Skeletal muscle tissue (tissue), 4 donors: ENCODE measurements around the gene MAFB. TPM values are rescaled to one million over a fixed set of nuclear protein-coding genes. Genes with fewer than 3 reads are reported as not detected.

Experiments used
- H3K27ac ChIP-seq: one replicate; pipeline ENCODE4 v1.7.0; 2013; ENCODE audit warnings: mild to moderate bottlenecking, low read depth, low read length, inconsistent platforms
- H3K27me3 ChIP-seq, 3 donors: one replicate each; pipeline ENCODE4 v1.7.0; 2013; ENCODE audit warnings: low read length in 3 of 3; ENCODE audit not compliant: control insufficient read depth in 3 of 3, insufficient read depth in 3 of 3
- H3K36me3 ChIP-seq, 3 donors: one replicate each; pipeline ENCODE4 v1.7.0; 2013; ENCODE audit warnings: low read length in 3 of 3; ENCODE audit not compliant: control insufficient read depth in 3 of 3, insufficient read depth in 3 of 3
- H3K4me1 ChIP-seq, 3 donors: one replicate each; pipeline ENCODE4 v1.7.0; 2013; ENCODE audit warnings: low read length in 3 of 3, mild to moderate bottlenecking in 3 of 3; ENCODE audit not compliant: control insufficient read depth in 3 of 3, insufficient read depth in 3 of 3
- H3K4me3 ChIP-seq, 3 donors: one replicate each; pipeline ENCODE4 v1.7.0; 2013; ENCODE audit warnings: low read length in 3 of 3
- H3K9ac ChIP-seq, 3 donors: one replicate each; pipeline ENCODE4 v1.7.0; 2013; ENCODE audit warnings: low read length in 3 of 3, mild to moderate bottlenecking in 3 of 3, moderate library complexity in 2 of 3, low read depth in 1 of 3
- H3K9me3 ChIP-seq, 3 donors: one replicate each; pipeline ENCODE4 v1.7.0; 2013; ENCODE audit warnings: low read length in 3 of 3; ENCODE audit not compliant: control insufficient read depth in 3 of 3
- total RNA-seq: library from RNA; depleted of rRNA; stranded (reverse); fragments of >200 nt; gene quantifications from one replicate; pipeline ENCODE4 v1.2.3, GENCODE V29; 2014
- donor health status: Osteomylitis.

MAFB gene
- total RNA-seq, 1 donor from 2014 or later: 9.9 TPM

DNA sequence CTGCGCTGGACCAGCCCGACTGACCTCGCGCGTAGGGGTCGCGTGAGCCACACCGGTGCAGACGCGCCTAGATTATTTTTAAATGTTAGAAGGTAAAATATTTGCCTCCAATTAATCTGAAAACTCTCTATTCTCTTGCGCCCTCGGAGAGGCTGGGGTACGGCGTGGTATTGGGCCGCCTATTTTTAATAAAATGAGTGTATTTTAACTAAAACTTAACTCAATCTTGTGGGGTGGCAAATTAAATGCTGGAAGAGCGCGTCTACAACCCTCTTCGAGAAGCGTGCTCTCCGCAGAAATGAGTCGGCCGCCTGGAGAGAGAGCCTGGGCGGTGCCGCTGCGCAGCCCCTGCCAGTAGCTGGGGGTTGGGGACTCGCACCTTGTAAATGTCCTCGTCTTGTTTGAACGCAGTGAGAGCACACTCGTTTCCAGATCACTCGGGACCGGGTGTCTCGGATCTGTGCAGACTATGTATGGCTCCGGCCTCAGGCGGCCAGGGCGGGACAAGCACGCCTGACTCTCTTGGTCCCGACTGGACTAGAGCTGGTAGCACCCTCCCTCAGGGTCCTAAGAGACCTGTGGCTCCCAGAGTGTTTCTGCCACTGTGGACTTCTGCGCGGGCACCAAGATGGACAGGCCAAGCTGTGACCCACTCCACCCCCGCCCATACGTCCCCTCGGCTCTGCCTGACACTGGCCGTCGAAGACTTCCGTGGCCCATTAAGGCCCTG, 2.0 kb upstream of the MAFB start:
- H3K36me3 ChIP-seq: no peaks in the 10 kb centered on the region
- H3K27ac ChIP-seq: peak overlapping the region; percentile 98
- H3K27me3 ChIP-seq: peaks cover 22 to 35% (median 35%) of the 10 kb centered on the region in 3 donors
- H3K9ac ChIP-seq: peak overlapping the region in 1 of 3 donors; percentile 40
- peaks cover 13 to 29% (median 23%) of the 10 kb centered on the region in 3 donors for H3K4me1 ChIP-seq
- peak overlapping the region in 2 of 3 donors; percentile 80 to 90 for H3K4me3 ChIP-seq
- H3K9me3 ChIP-seq: no peaks in the 10 kb centered on the region

- Histone ChIP-seq H3K36me3 (peaks cover 2 to 4% (median 2%) of the 10 kb centered on the region in 3 donors), H3K4me3 (peak overlapping the region; percentile 75 to 90 (median 80)), H3K9me3 (no peaks in the 10 kb centered on the region), H3K27ac (peak overlapping the region; percentile 98), H3K4me1 (peaks cover 16 to 34% (median 27%) of the 10 kb centered on the region in 3 donors), H3K27me3 (peaks cover 22 to 35% (median 31%) of the 10 kb centered on the region in 3 donors), H3K9ac (peak overlapping the region; percentile 91 to 94 (median 91))
These were observed 1.2 kb upstream of the MAFB start for GRCh38 chr20:40689943-40690835.

- Histone ChIP-seq H3K4me1 (peaks cover 21 to 40% (median 29%) of the 10 kb centered on the region in 3 donors), H3K27me3 (peaks cover 22 to 33% (median 31%) of the 10 kb centered on the region in 3 donors), H3K27ac (peak overlapping the region; percentile 87), H3K9me3 (no peaks in the 10 kb centered on the region), H3K36me3 (peaks cover 4 to 12% (median 6%) of the 10 kb centered on the region in 3 donors), H3K9ac (peak overlapping the region; percentile 81 to 92 (median 90)), H3K4me3 (peak overlapping the region; percentile 90 to 91 (median 91))
These were observed 622 bp downstream of the MAFB start for GRCh38 chr20:40688129-40689099.

GRCh38 chr20:40687384-40688128, 1.5 kb downstream of the MAFB start:
- peaks cover 22 to 26% (median 23%) of the 10 kb centered on the region in 3 donors for H3K27me3 ChIP-seq
- H3K4me1 ChIP-seq: peaks cover 21 to 40% (median 28%) of the 10 kb centered on the region in 3 donors

GRCh38 chr20:40686893-40687292, 2.1 kb downstream of the MAFB start:
- Histone ChIP-seq H3K9ac (peak overlapping the region; percentile 81 to 92 (median 90)), H3K4me3 (peak overlapping the region; percentile 90 to 91 (median 91)), H3K36me3 (peaks cover 4 to 12% (median 6%) of the 10 kb centered on the region in 3 donors), H3K27me3 (peaks cover 16 to 19% (median 17%) of the 10 kb centered on the region in 3 donors), H3K4me1 (peaks cover 21 to 45% (median 27%) of the 10 kb centered on the region in 3 donors), H3K27ac (peak overlapping the region; percentile 87), H3K9me3 (no peaks in the 10 kb centered on the region)

More at GRCh38 chr20:40687384-40688128, 1.5 kb downstream of the MAFB start:
- H3K27ac ChIP-seq: peak overlapping the region; percentile 87
- H3K4me3 ChIP-seq: peak overlapping the region; percentile 90 to 91 (median 91)
- no peaks in the 10 kb centered on the region for H3K9me3 ChIP-seq
- peaks cover 4 to 12% (median 6%) of the 10 kb centered on the region in 3 donors for H3K36me3 ChIP-seq
- H3K9ac ChIP-seq: peak overlapping the region; percentile 81 to 92 (median 90)

GRCh38 chr20:40686434-40686882, 2.6 kb downstream of the MAFB start:
- peaks cover 21 to 47% (median 27%) of the 10 kb centered on the region in 3 donors for H3K4me1 ChIP-seq
- no peaks in the 10 kb centered on the region for H3K9me3 ChIP-seq
- H3K36me3 ChIP-seq: peaks cover 4 to 12% (median 6%) of the 10 kb centered on the region in 3 donors
- peak overlapping the region; percentile 81 to 92 (median 90) for H3K9ac ChIP-seq
- H3K27ac ChIP-seq: peak overlapping the region; percentile 87
- H3K4me3 ChIP-seq: peak overlapping the region; percentile 90 to 91 (median 91)
- peaks cover 12 to 15% (median 13%) of the 10 kb centered on the region in 3 donors for H3K27me3 ChIP-seq

- Histone ChIP-seq H3K4me3 (peak overlapping the region; percentile 29 to 91 (median 42)), H3K27ac (peak overlapping the region; percentile 64), H3K27me3 (peaks cover under 1 to 4% (median 3%) of the 10 kb centered on the region in 3 donors), H3K9me3 (no peaks in the 10 kb centered on the region), H3K9ac (peak overlapping the region in 1 of 3 donors; percentile 41), H3K4me1 (peaks cover 19 to 43% (median 22%) of the 10 kb centered on the region in 3 donors), H3K36me3 (peaks cover 4 to 12% (median 6%) of the 10 kb centered on the region in 3 donors)
These were observed 3.7 kb downstream of the MAFB start for GRCh38 chr20:40685349-40685748.

DNA sequence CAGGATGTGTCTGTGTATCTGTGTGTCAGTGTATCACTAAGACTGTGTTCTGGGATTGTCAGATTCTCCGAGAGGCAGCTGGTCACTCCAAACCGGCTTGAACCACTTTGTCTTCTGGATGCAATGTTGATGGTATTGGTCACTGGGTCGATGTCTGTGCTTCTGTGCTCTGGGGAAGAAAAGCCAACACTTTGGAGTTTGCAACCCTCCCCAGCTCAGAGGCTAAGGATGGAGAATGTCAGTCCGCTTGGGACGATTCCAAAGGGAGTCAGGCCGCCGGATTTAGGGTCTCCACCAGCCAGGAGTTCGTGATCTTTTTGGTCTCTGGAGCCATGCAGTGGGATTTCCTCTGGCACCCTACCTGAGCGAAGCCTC, 5.2 kb downstream of the MAFB start:
- Histone ChIP-seq H3K4me3 (peak overlapping the region in 1 of 3 donors; percentile 24), H3K27me3 (no peaks in the 10 kb centered on the region), H3K9me3 (no peaks in the 10 kb centered on the region), H3K9ac (no peak overlapping the region), H3K27ac (peak overlapping the region; percentile 64), H3K4me1 (peaks cover 12 to 32% (median 16%) of the 10 kb centered on the region in 3 donors), H3K36me3 (peaks cover 4 to 12% (median 6%) of the 10 kb centered on the region in 3 donors)
